HG03159 (cell line): ENCODE data around the gene SNRNP40.
A peak's percentile ranks its signal among the peaks of the same experiment; 100 is the strongest.

Experiments used
- ATAC-seq: cut with Tn5 transposase; IDR thresholded peaks from one replicate; pipeline ENCODE4 v1.9.1; 2021; ENCODE audit warnings: mild to moderate bottlenecking, moderate library complexity; ENCODE audit not compliant: unreplicated experiment

Gene SNRNP40

GRCh38 chr1:31296486-31297276, at the start of gene SNRNP40, which contains the start of gene ZCCHC17:
Gene SNRNP40, minus strand, starts transcription at chr1:31296788. Its CDS starts 37 bp downstream, at chr1:31296751.
Gene ZCCHC17, plus strand, starts transcription at chr1:31297032. Its CDS starts 13,067 bp downstream, at chr1:31310099.
- peak; percentile 96 for ATAC-seq

DNA sequence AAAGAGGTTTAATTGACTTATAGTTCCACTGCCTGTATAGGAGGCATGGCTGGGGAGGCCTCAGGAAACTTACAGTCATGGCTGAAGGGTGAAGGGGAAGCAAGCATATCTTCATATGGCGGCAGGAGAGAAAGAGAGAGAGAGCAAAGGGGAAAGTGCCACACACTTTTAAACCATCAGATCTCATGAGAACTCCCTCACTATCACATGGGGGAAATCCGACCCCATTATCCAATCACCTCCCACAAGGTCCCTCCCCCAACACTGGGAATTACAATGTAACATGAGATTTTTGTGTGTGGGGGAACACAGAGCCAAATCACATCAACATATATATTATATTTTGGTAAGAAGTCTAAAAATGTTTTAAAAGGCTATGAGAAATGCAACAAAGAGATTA, 49.0 kb upstream of the SNRNP40 start:
- ATAC-seq = no peak

DNA sequence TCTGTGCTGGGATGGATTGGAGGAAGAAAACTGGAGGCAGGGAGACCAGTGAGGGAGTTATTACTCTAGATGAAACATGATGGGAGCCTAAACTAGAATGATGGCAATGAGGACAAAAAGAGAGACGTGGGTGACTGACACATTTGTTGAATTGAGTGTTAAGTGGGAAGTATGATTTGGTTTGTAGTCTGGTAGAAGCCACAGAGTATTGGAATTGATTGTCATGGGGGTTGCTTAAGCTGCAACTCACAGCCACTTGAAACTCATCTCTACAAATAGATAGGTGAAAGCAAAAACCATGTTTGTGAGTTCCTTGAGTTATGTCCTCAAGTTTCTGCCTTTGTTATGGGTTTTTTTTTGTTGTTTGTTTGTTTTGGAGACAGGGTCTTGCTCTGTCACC, 47.9 kb upstream of the SNRNP40 start:
- no peak for ATAC-seq

GRCh38 chr1:31336687-31337467, 40.3 kb upstream of the SNRNP40 start:
- no peak for ATAC-seq

DNA sequence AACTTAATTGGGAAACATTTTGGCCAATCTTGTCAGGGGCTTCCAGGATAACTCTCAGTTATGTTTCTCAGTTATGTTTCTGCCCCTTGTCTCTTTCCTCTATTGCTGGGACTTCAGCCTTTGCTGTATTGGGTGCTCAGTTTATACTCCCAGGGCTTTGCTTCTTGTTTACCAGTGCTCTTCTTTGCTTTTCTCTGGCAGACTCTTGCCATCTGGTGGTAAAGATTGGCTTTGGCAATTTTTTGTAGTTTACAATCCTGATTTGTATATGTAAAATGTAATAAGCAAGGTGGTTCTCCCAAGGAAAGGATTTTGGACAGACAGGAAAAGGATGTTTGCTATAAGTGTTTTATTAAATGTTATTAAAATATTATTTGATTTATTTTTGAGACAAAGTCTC, 38.4 kb upstream of the SNRNP40 start:
- no peak for ATAC-seq

DNA sequence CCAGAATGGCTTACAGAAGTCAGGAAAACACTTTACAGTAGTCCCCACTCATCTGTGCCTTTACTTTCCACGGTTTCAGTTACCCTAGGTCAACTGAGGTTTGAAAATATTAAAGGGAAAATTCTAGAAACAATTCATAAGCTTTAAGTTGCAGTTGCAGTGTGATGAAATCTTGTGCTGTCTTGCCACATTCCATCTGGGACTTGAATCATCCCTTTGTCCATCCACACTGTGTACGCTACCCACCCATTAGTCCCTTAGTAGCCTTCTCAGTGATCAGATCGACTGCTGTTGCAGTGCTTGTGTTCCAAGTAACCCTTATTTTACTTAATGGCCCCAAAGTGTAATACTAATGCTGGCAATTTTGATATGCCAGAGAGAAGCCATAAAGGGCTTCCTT, 30.8 kb upstream of the SNRNP40 start:
- ATAC-seq = no peak

DNA sequence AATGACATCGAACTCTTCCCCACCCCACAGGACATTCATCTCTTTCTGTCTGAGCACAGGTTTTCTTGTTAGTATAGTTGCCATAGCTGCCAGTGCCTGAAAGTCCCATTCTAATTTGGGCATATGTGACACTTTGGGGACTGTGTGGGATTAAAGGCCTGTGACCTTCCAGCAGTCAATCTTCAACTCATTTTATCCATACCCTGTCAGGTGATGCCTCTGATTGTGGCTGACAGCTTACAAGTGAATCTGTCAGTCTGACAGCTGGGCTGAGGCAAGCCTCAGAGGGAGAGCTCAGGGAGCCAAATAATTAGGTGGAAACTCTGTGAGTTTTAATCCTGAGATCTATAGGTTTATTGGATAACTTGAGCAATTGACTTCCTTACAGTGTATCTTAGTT, 29.9 kb upstream of the SNRNP40 start:
- ATAC-seq = no peak

GRCh38 chr1:31324992-31325391, 28.4 kb upstream of the SNRNP40 start:
- ATAC-seq = no peak

GRCh38 chr1:31324093-31324492, 27.5 kb upstream of the SNRNP40 start:
- no peak for ATAC-seq

GRCh38 chr1:31318146-31318545, 21.6 kb upstream of the SNRNP40 start:
- no peak for ATAC-seq

GRCh38 chr1:31315902-31316301, 19.3 kb upstream of the SNRNP40 start:
- ATAC-seq = no peak

DNA sequence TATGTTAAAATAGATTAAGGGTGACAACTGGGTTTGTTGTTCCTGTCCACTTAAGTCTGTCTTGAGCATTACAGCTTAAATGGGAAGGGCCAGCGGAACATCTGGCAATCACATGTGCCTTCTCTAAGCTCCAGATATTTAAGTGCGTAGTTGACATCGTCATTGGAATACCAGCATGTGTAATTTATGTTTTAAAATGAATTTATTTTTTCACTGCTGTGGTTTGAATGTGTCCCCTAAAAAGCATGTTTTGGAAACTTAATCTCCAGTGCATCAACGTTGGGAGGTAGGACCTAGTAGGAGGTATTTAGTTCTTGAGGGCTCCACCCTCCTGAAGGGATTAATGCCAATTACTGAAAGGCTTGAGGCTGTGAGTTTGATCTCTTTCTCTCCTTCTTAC, 13.6 kb upstream of the SNRNP40 start:
- ATAC-seq = no peak

DNA sequence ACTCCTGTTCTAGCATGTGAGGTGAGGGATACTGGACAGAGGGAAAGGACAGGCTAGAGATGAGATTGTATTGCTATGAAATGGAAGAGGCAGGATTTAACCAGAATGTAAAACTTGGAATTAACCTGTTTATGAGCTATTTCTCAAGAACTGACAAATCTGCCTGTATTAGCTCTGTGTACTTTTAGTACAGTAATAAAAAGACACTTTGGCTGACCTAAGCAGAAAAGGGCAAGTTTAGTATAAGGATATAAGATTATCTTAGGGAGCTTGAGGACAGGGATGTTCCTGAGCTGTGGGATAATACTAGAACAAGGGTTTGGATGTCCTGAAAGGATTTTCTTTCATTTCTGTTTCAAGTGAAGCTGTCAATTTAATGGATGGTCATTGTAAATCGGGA, 11.4 kb upstream of the SNRNP40 start:
- ATAC-seq = no peak

GRCh38 chr1:31306278-31306677, 9.7 kb upstream of the SNRNP40 start:
- ATAC-seq = no peak

DNA sequence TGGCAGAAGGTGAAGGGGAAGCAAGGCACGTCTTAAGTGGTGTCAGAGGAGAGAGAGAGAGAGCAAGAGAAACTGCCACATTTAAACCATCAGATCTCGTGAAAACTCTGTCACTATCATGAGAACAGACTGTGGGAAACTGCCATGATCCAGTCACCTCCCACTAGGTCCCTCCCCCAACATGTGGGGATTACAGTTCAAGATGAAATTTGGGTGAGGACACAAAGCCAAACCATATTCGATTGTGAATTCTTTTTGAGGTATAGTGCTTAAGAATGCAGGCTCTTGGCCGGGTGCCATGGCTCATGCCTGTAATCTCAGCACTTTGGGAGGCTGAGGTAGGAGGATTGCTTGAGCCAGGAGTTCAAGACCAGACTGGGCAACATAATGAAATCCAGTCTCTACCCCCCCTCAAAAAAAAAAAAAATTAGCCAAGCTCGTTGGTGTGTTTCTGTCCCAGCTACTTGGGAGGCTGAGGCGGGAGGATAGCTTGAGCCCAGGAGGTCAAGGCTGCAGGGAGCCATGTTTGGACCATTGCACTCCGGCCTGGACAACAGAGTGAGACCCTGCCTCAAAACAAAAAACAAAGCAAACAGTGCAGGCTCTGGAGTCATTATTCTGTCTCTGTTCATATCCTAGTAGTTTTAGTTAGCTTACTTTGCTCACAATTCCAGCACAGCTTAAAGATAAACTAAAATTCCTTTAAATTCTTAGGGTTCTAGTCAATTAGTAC, 6.3 kb upstream of the SNRNP40 start:
- no peak for ATAC-seq

DNA sequence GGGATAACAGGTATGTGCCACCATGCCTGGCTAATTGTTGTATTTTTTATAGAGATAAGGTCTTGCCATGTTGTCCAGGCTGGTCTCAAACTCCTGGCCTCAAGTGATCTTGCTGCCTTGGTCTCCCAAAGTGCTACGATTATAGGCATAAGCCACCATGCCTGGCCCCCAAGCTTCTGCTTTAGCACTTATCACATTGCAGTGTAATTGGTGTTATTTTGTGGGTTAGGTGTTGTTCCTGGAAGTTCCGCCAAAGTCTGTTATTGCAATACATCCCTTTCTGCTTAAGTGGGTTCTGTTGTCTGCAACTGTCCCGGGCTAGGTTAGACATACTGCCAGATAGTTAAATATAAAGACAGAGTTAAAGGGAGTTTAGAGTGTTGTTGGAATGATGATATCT, 3.6 kb upstream of the SNRNP40 start:
- no peak for ATAC-seq

GRCh38 chr1:31299365-31299764, 2.8 kb upstream of the SNRNP40 start:
- ATAC-seq = no peak

DNA sequence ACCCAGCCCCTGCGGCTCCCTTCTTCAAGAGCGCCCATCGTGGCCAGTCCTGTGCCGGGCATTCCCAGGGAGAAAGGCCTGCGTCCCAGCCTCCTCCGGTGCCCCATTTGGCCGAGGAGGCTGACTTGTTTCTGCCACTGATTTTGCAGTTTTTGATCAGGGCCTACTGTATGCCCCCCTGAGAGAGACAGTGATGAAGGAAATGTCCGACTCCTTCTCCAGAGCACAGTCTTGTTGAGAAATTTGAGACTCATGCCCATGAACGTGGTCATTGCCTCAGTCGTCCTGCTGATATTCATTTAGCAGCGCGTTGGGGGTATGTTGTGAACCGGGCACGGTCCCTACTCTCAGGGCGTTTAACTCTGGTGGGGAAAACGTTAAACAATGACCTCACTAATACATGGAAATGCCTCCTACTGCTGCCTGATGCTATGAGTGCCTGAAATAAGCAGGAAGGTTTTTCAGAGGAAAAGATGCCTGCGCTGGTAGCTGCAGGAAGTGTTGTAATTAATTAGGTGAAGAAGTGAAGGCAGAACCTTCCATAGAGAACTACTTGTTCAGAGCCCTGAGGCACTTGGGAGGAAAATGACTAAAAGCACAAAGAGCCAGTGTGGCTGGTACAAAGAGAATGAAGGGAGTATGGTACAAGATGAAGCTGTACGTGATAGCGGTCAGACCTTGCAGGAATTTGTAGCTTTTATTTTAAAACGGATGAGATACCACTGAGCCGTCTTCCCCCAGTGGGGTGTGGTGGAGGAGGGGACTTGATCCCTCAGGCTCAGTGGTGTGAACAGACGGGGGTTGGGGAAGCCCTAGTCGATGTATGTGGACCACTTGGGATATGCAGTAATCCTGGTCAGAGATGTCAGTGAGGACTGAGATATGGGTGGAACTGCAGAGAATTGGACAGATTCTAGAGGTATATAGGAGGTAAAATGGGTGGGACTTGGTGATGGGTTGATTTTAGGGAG, 974 bp upstream of the SNRNP40 start:
- no peak for ATAC-seq

DNA sequence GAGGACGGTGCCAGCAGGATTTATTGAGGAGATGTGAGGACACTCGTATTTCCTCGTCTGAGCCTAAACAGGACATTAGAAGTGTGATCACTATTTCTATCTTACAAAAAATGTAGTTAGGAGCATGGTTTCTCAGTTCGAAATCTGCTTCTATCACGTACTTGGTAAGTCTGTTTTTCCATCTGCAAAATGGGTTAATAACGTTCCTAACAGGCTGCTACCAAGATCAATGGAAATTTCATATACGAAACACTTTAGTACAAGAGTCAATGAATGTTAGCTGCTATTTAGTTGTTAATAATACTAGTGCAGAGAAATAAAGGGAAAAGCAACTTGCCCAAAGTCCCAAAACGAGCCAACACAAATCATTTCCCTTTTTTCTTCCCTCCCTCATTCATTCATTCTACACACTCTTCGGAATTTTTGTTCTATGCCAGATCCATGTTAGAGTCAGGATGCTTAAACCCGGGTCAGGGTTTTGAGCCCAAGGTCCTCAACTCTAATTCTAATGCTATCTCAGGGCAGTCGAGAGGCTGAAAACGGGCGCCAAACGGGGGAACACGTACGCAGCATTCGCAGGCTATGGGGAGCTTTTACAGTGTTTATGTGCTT, 608 bp downstream of the SNRNP40 start:
- ATAC-seq = no peak

DNA sequence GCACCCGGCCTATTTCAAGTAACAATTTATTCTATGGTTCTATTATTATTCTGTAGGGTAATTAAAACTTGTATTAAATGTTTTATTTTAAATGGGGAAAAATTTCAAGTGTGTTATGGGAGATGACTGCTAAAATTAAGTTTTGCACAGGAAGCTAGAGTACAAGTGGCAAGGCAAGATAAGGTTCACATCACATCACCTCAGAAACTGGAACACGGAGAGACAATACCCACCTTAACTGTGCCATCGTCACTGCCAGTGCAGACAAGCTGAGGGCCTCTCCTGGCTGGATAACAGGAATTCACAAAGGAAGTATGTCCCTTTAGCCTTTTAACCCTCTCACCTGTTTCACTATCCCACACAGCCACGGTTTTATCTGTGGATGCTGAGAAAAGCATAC, 7.6 kb downstream of the SNRNP40 start:
- no peak for ATAC-seq
